ENCODE data around the gene PALB2.
"Not testable (repeated sequence)": the region's sequence is repeated elsewhere in the genome, so short reads cannot be mapped to it uniquely, and the experiment has no call there.

Gene PALB2

GRCh38 chr16:23584186-23585076 lies 56.7 kb downstream of the PALB2 start:
- no peak for FAIRE-seq

DNA sequence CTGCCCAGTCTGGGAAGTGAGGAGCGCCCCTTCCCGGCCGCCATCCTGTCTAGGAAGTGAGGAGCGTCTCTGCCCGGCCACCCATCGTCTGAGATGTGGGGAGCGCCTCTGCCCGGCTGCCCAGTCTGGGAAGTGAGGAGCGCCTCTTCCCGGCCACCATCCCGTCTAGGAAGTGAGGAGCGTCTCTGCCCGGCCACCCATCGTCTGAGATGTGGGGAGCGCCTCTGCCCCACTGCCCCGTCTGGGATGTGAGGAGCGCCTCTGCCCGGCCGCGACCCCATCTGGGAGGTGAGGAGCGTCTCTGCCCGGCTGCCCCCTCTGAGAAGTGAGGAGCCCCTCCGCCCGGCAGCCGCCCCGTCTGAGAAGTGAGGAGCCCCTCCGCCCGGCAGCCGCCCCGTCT lies 57.8 kb downstream of the PALB2 start:
- not testable (repeated sequence) for DNase-seq (ENCODE audit: extremely low spot score, insufficient read length, low read depth); FAIRE-seq

More at GRCh38 chr16:23584186-23585076, 56.7 kb downstream of the PALB2 start:
- DNase-seq (ENCODE audit: extremely low spot score, insufficient read length, low read depth): no peak

- no peak for DNase-seq (ENCODE audit: extremely low spot score, insufficient read length, low read depth)
- FAIRE-seq: no peak
These were observed 59.3 kb downstream of the PALB2 start for GRCh38 chr16:23581764-23582163.

- DNase-seq (ENCODE audit: extremely low spot score, insufficient read length, low read depth) (no peak), FAIRE-seq (no peak)
These were observed 60.7 kb downstream of the PALB2 start for GRCh38 chr16:23580391-23580790.

- DNase-seq (ENCODE audit: extremely low spot score, insufficient read length, low read depth) (no peak), FAIRE-seq (no peak)
These were observed 61.7 kb downstream of the PALB2 start for GRCh38 chr16:23579371-23579770.

- FAIRE-seq (no peak), DNase-seq (ENCODE audit: extremely low spot score, insufficient read length, low read depth) (no peak)
These were observed 62.8 kb downstream of the PALB2 start for GRCh38 chr16:23578101-23578830.

GRCh38 chr16:23577493-23577892 lies 63.6 kb downstream of the PALB2 start:
- FAIRE-seq: no peak

GRCh38 chr16:23575834-23576233 lies 65.3 kb downstream of the PALB2 start:
- DNase-seq (ENCODE audit: extremely low spot score, insufficient read length, low read depth): no peak
- FAIRE-seq: no peak

More at GRCh38 chr16:23577493-23577892, 63.6 kb downstream of the PALB2 start:
- no peak for DNase-seq (ENCODE audit: extremely low spot score, insufficient read length, low read depth)

GRCh38 chr16:23573817-23574216 lies 67.3 kb downstream of the PALB2 start:
- FAIRE-seq (no peak), DNase-seq (ENCODE audit: extremely low spot score, insufficient read length, low read depth) (no peak)

GRCh38 chr16:23572394-23572793 lies 68.7 kb downstream of the PALB2 start:
- FAIRE-seq (no peak), DNase-seq (ENCODE audit: extremely low spot score, insufficient read length, low read depth) (no peak)

GRCh38 chr16:23571895-23572294 lies 69.2 kb downstream of the PALB2 start:
- DNase-seq (ENCODE audit: extremely low spot score, insufficient read length, low read depth) (no peak), FAIRE-seq (no peak)

- DNase-seq (ENCODE audit: extremely low spot score, insufficient read length, low read depth) (no peak), FAIRE-seq (no peak)
These were observed 70.0 kb downstream of the PALB2 start for GRCh38 chr16:23570992-23571632.

DNA sequence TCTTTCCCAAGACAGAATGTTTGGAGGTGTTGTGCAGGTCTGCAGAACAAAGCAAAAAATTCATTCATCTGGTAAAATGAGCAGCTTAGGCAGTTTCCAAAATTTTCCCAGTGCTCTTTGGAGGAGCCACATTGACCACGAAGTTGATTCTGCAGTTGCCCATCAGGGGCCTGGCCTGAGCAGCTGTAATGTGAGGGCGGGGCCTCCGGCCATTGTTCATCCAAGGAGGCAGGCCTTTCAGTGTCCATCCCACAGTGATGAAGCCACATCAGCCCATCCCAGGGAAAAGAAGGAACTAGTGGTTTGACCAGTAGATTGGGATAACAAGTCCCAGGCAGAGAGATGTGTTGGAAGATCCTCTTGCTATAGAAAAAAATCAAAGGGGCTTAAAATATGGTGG lies 73.5 kb downstream of the PALB2 start:
- FAIRE-seq: no peak

GRCh38 chr16:23566724-23567123 lies 74.4 kb downstream of the PALB2 start:
- no peak for DNase-seq (ENCODE audit: extremely low spot score, insufficient read length, low read depth)
- no peak for FAIRE-seq

More for the DNA sequence above, 73.5 kb downstream of the PALB2 start:
- no peak for DNase-seq (ENCODE audit: extremely low spot score, insufficient read length, low read depth)

GRCh38 chr16:23564575-23565363 lies 76.3 kb downstream of the PALB2 start:
- FAIRE-seq (no peak), DNase-seq (ENCODE audit: extremely low spot score, insufficient read length, low read depth) (no peak)

DNA sequence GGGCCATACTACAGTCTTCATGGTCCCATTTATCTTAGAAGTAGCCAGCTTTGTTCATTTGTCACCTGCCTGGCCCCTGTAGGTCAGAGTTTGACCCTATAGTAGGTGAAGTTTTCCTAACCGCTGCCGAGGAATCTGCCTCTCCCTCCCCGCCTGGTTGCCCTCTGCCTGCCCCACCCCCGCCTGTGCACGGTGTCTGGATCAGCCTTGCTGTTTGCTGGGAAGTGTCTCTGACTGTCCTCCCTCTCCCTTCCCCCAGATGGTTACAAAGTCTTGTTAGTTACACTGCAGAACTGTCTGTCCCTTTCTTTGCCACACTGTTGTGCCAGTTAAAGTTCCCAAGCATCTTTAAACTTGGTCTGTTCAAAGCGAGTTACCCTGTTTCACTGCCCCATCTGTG lies 77.9 kb downstream of the PALB2 start:
- FAIRE-seq (no peak), DNase-seq (ENCODE audit: extremely low spot score, insufficient read length, low read depth) (no peak)

DNA sequence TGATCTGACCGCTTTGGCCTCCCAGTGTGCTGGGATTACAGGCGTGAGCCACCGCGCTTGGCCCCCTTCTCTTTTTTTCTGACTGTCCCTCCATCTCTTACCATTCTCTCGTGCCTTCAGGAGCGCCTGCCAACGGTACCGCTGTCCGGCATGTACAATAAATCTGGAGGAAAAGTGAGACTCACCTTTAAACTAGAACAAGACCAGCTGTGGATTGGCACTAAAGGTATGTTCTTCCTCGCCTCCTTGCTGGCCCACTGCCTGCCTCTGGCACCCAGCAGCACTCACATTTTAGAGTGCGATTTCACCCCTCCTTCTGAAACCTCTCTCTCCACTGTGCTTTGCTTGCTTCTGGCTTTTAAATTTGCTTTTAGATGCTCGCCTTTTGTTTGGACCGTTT lies 78.6 kb downstream of the PALB2 start:
- FAIRE-seq (no peak), DNase-seq (ENCODE audit: extremely low spot score, insufficient read length, low read depth) (no peak)

GRCh38 chr16:23561586-23561985 lies 79.5 kb downstream of the PALB2 start:
- DNase-seq (ENCODE audit: extremely low spot score, insufficient read length, low read depth) (no peak), FAIRE-seq (no peak)

GRCh38 chr16:23557779-23558702 lies 83.1 kb downstream of the PALB2 start:
- FAIRE-seq: no peak
- no peak for DNase-seq (ENCODE audit: extremely low spot score, insufficient read length, low read depth)

Measured in GM18507 (cell line).